Activated CD8-positive, alpha-beta memory T cell treated with anti-CD3 and anti-CD28 coated beads, Interleukin-2, amount 50 U/mL, for 24 hours (primary cell): ENCODE data around the gene ADARB1.

Source experiments
- DNase-seq: peaks from one replicate; pipeline ENCODE4 v3.0.0-alpha.2; 2020; ENCODE audit errors: extremely low read depth

The ADARB1 gene

GRCh38 chr21:45203983-45204382, 129.6 kb downstream of the ADARB1 start:
- no peak for DNase-seq

DNA sequence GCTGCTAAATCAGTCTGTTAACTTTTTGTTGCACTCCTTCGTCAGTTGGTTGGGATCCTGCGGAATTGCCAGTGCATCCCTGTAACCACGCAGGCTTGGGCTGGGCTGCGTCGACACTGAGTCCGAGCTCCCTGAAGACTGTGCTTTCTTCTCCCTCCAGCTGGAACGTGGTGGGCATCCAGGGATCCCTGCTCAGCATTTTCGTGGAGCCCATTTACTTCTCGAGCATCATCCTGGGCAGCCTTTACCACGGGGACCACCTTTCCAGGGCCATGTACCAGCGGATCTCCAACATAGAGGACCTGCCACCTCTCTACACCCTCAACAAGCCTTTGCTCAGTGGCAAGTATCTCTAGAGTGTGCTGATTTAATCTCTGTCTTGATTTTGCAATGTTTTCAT, 130.0 kb downstream of the ADARB1 start:
- DNase-seq: no peak

GRCh38 chr21:45207839-45208626, 133.7 kb downstream of the ADARB1 start:
- DNase-seq: no peak

DNA sequence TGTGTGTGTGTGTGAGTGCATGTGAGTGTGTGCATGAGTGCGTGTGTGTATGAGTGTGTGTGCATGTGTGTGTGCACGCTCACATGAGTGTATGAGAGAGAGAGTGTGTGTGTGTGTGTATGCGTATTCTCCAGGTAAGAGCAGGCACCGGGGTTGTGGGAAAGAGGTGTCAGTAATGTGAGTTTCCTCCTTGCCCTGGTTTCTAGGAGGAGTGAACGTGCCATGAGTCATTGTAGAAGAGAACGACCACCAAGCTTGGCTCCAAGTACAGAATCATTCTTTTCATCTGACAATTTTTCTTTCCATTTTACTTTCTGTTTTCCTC, 134.2 kb downstream of the ADARB1 start:
- no peak for DNase-seq

- no peak for DNase-seq
Measured at GRCh38 chr21:45209046-45209445, 134.7 kb downstream of the ADARB1 start.

- DNase-seq: no peak
Measured at GRCh38 chr21:45209685-45210284, 135.4 kb downstream of the ADARB1 start.

GRCh38 chr21:45210461-45210983, 136.1 kb downstream of the ADARB1 start:
- no peak for DNase-seq

- DNase-seq: no peak
Measured at GRCh38 chr21:45211661-45212060, 137.3 kb downstream of the ADARB1 start.

DNA sequence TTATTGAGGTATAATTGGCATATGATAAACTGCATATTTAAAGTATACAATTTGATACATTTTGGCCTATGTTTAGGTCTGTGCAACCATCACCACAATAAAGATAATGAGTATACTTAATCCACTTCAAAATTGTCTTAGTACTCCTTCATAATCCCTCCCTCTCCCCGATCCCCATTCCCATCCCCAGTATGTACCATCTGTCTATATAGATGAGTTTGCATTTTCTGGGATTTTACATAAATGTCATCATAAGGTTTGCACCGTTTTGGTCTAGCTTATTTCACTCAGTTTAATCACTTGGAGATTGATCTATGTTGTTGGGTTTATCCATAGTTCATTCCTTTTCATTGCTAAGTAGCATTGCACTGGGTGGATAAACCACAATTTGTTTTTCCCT, 139.0 kb downstream of the ADARB1 start:
- DNase-seq: no peak

DNA sequence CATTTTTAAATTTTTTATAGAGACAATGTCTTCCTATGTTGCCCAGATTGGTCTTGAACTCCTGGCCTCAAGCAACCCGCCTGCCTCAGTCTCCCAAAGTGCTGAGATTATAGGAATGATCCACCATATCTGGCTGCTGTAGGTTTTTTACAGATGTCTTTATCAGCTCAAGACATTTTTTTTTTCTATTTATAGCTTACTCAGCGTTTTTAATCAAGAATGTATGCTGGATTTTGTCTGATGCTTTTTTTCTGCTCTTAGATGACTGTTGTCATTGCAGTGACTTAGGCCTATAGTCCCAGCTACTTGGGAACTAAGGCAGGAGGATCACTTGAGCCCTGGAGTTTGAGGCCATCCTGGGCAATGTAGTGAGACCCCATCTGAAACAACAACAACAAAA, 140.8 kb downstream of the ADARB1 start:
- DNase-seq: no peak

GRCh38 chr21:45217010-45217409, 142.6 kb downstream of the ADARB1 start:
- DNase-seq: no peak

- no peak for DNase-seq
Measured at GRCh38 chr21:45219517-45219916, 145.1 kb downstream of the ADARB1 start.

- no peak for DNase-seq
Measured at GRCh38 chr21:45220071-45220481, 145.7 kb downstream of the ADARB1 start.

- DNase-seq: no peak
Measured at GRCh38 chr21:45220714-45221490, 146.5 kb downstream of the ADARB1 start.

DNA sequence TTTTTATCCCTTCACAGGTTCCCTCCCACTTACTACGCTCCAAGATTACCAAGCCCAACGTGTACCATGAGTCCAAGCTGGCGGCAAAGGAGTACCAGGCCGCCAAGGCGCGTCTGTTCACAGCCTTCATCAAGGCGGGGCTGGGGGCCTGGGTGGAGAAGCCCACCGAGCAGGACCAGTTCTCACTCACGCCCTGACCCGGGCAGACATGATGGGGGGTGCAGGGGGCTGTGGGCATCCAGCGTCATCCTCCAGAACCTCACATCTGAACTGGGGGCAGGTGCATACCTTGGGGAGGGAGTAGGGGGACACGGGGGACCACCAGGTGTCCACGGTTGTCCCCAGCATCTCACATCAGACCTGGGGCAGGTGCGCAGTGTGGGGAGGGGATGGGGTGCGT, 147.6 kb downstream of the ADARB1 start:
- no peak for DNase-seq

DNA sequence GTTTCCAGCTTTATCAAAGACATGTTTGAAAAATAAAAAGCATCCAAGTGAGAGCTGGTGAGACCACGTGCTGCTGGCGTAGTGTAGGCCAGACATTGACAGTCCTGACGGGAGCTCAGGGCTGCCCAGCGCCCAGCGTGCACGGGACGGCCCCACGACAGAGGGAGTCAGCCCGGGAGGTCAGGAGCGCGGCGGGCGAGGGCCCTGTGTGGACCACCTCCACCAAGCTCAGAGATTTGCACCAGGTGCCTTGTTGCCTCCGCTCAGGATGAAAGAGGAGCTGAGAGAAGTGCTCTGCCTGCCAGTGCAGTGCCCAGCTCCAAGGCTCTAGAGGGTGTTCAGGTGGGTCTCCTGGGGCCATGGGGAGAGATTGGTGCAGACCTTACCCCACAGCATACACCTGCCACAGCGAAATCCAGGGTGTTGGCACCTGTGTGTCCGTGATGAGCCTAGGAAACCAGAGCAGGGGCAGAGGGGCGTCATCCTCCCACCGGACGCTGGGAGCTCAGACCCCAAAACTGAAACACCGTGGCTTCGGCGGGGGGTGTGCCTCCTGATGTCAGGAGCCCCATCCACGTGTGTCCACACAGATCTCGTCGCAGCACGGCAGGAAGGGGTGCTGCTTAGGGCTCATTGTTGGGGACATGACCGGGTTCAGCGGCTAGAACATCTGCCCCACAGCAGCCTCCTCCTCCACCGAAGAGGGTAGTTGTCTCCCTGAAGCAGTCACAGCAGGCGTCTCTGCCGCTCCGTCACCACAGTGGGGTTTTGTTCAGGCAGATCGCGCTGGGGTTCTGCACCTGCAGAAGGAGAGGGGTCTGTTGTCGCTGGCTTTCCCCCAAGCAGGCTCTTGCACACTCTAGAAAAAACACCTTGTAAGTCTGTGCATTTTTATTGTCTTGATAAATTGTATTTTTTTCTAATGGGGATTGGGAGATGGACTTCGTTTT, 149.1 kb downstream of the ADARB1 start:
- no peak for DNase-seq

GRCh38 chr21:45224189-45224938, 150.0 kb downstream of the ADARB1 start:
- DNase-seq: no peak

DNA sequence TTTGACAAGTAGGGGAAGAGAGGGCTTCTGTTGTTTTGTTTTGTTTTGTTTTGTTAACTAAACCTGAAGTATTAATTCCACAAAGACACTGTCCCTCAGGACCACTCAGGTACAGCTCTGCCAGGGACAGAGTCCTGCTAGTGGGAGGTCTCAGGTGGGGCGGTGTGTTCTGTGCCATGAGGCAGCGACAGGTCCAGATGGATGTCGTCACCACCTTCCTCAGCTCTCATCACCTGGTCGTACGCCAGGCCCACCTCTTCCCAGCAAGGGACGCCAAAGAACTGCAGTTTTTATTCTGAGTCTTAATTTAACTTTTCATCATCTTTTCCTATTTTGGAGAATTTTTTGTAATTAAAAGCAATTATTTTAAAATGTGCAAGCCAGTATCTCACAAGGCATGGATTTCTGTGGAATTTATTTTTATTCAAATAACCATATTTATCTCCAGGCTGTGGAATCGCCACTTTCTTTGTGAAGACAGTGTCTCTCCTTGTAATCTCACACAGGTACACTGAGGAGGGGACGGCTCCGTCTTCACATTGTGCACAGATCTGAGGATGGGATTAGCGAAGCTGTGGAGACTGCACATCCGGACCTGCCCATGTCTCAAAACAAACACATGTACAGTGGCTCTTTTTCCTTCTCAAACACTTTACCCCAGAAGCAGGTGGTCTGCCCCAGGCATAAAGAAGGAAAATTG, 150.8 kb downstream of the ADARB1 start:
- DNase-seq: no peak

- DNase-seq: no peak
Measured at GRCh38 chr21:45225741-45226327, 151.5 kb downstream of the ADARB1 start.
